Stimulated activated memory B cell treated with anti-CD40 and anti-IgM and Interleukin-4, amounts not matched to agents 10 μg/mL and 1 μg/mL and 100 μg/mL, for 72 hours (primary cell): ENCODE data around the gene FMNL3.

ENCODE experiments used
- ATAC-seq: fragments of 150-1000 bp; cut with Tn5 transposase; 2 replicates; pipeline ENCODE4 v1.10.0; 2021
- H3K27ac Mint-ChIP-seq: one replicate; pipeline ENCODE4 v1.8.0; 2022; ENCODE audit warnings: mild to moderate bottlenecking, mixed read lengths
- H3K27me3 Mint-ChIP-seq: one replicate; pipeline ENCODE4 v1.8.0; 2022; ENCODE audit warnings: mixed read lengths
- H3K36me3 Mint-ChIP-seq: one replicate; pipeline ENCODE4 v1.8.0; 2022; ENCODE audit warnings: mixed read lengths
- H3K4me1 Mint-ChIP-seq: one replicate; pipeline ENCODE4 v1.8.0; 2022; ENCODE audit warnings: mixed read lengths
- H3K4me3 Mint-ChIP-seq: one replicate; pipeline ENCODE4 v1.8.0; 2022; ENCODE audit warnings: mild to moderate bottlenecking, moderate library complexity, mixed read lengths
- H3K9me3 Mint-ChIP-seq: one replicate; pipeline ENCODE4 v1.8.0; 2022; ENCODE audit warnings: mixed read lengths

The FMNL3 gene

GRCh38 chr12:49658276-49658675 lies 48.9 kb downstream of the FMNL3 start:
- Mint-ChIP-seq H3K36me3 (peaks cover 80% of the 10 kb centered on the region), H3K27ac (no peak overlapping the region), H3K27me3 (no peaks in the 10 kb centered on the region), H3K9me3 (no peaks in the 10 kb centered on the region), H3K4me1 (peaks cover 53% of the 10 kb centered on the region), H3K4me3 (no peak overlapping the region)
- no peak for ATAC-seq

GRCh38 chr12:49655595-49656236 lies 51.5 kb downstream of the FMNL3 start:
- Mint-ChIP-seq H3K4me1 (peaks cover 28% of the 10 kb centered on the region), H3K27ac (peak overlapping the region; percentile 34), H3K27me3 (no peaks in the 10 kb centered on the region), H3K9me3 (no peaks in the 10 kb centered on the region), H3K4me3 (no peak overlapping the region), H3K36me3 (peaks cover 84% of the 10 kb centered on the region)
- ATAC-seq = no peak

GRCh38 chr12:49654715-49655114 lies 52.5 kb downstream of the FMNL3 start:
- no peak for ATAC-seq
- peaks cover 18% of the 10 kb centered on the region for H3K4me1 Mint-ChIP-seq
- no peaks in the 10 kb centered on the region for H3K9me3 Mint-ChIP-seq
- H3K4me3 Mint-ChIP-seq = no peak overlapping the region
- H3K36me3 Mint-ChIP-seq = peaks cover 86% of the 10 kb centered on the region
- H3K27ac Mint-ChIP-seq = no peak overlapping the region
- H3K27me3 Mint-ChIP-seq = no peaks in the 10 kb centered on the region

DNA sequence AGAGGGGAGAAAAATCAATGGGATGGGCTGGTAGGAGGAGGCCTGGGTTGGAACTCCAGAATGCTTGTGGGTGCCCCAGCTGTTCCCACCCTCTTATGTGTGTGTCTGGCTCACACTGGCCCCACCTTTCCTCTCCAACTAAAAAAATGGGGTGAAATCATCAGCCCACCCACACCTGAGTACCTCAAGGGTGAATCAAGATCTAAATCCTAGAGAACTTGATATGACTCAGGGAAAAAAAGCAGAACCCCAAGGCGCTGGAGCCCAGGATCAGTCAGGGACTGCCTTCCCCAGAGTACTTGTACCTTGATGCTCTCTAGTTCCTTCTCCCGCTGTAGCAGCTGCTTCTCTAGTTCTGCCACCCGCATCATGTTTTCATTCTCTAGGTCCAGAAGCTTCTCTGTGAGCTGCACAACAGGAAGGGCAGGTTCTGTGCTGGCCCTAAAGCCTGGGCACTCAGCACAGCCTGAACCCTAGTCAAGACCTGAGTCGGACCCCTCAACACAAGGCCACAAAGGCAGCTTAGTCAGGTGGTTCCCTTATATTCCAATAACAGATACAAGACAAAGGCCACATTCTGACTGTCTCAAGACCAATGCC lies 54.2 kb downstream of the FMNL3 start:
- no peak overlapping the region for H3K4me3 Mint-ChIP-seq
- H3K36me3 Mint-ChIP-seq = peaks cover 87% of the 10 kb centered on the region
- H3K27ac Mint-ChIP-seq = peak overlapping the region; percentile 58
- H3K27me3 Mint-ChIP-seq = no peaks in the 10 kb centered on the region
- H3K4me1 Mint-ChIP-seq = peaks cover 14% of the 10 kb centered on the region
- no peaks in the 10 kb centered on the region for H3K9me3 Mint-ChIP-seq
- no peak for ATAC-seq

DNA sequence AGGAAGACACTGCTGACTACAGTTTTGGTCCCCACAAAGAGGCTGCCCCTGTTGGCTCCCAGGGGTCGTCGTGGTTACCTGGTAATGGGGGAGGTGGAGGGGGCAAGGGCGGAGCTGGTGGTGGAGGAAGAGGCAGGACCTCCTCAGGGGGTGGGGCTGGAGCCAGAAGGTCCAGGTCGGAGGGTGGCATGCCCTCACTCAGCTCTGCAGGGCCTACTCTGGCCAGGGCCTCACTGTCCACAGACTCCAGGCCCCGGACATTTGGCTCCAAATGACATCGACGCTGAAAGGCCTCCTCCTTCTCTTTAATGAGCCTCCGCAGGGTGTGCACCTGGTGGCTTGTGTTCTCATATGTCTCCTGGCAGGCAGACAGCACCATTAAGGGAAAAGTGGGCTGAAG lies 55.4 kb downstream of the FMNL3 start:
- ATAC-seq = no peak
- Mint-ChIP-seq H3K9me3 (no peaks in the 10 kb centered on the region), H3K36me3 (peaks cover 87% of the 10 kb centered on the region), H3K27ac (no peak overlapping the region), H3K4me1 (peaks cover 11% of the 10 kb centered on the region), H3K4me3 (no peak overlapping the region), H3K27me3 (no peaks in the 10 kb centered on the region)

GRCh38 chr12:49649892-49650291 lies 57.3 kb downstream of the FMNL3 start:
- ATAC-seq = no peak
- Mint-ChIP-seq H3K27ac (peak overlapping the region; percentile 44), H3K9me3 (no peaks in the 10 kb centered on the region)

DNA sequence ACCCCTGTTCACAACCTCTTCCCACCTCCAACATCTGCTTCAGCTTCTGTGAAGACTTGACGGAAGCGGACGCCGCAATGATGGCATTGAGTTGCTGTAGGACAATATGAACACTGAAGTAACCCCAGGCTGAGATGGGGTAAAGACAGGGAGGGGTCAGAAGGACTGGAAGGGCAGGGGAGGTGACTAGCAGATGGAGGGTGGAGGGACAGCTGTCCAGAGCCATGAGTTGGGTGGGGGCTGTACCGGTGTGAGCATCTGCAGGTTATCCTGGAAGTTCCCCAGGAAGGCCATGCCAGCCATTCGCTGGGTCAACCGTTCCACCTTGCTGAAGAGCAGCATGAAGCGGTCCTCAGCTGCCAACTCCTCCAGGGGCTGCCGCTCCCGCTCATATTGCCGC lies 57.8 kb downstream of the FMNL3 start:
- peaks cover 82% of the 10 kb centered on the region for H3K36me3 Mint-ChIP-seq
- no peak for ATAC-seq
- H3K27ac Mint-ChIP-seq = peak overlapping the region; percentile 44
- H3K27me3 Mint-ChIP-seq = no peaks in the 10 kb centered on the region
- peaks cover 28% of the 10 kb centered on the region for H3K4me1 Mint-ChIP-seq
- H3K9me3 Mint-ChIP-seq = no peaks in the 10 kb centered on the region
- no peak overlapping the region for H3K4me3 Mint-ChIP-seq

More at GRCh38 chr12:49649892-49650291, 57.3 kb downstream of the FMNL3 start:
- Mint-ChIP-seq H3K4me1 (peaks cover 24% of the 10 kb centered on the region), H3K27me3 (no peaks in the 10 kb centered on the region), H3K36me3 (peaks cover 87% of the 10 kb centered on the region), H3K4me3 (no peak overlapping the region)

DNA sequence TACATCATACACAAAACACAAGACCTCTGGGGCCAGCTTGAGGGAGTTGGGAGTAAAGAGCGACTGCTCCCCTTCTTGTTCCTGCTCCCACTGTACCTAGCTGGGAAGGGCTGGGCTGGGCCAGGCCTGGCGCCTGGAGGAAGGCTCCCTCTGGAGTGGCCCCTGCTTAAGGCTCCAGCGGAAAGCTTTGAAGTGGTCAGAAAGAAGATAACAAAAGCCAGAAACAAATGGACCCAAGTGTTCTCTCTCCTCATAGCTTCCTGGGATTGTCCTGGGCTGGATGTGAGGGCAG lies 58.5 kb downstream of the FMNL3 start:
- Mint-ChIP-seq H3K36me3 (peaks cover 76% of the 10 kb centered on the region), H3K4me3 (no peak overlapping the region), H3K4me1 (peaks cover 30% of the 10 kb centered on the region), H3K9me3 (no peaks in the 10 kb centered on the region), H3K27me3 (no peaks in the 10 kb centered on the region), H3K27ac (peak overlapping the region; percentile 44)
- no peak for ATAC-seq

DNA sequence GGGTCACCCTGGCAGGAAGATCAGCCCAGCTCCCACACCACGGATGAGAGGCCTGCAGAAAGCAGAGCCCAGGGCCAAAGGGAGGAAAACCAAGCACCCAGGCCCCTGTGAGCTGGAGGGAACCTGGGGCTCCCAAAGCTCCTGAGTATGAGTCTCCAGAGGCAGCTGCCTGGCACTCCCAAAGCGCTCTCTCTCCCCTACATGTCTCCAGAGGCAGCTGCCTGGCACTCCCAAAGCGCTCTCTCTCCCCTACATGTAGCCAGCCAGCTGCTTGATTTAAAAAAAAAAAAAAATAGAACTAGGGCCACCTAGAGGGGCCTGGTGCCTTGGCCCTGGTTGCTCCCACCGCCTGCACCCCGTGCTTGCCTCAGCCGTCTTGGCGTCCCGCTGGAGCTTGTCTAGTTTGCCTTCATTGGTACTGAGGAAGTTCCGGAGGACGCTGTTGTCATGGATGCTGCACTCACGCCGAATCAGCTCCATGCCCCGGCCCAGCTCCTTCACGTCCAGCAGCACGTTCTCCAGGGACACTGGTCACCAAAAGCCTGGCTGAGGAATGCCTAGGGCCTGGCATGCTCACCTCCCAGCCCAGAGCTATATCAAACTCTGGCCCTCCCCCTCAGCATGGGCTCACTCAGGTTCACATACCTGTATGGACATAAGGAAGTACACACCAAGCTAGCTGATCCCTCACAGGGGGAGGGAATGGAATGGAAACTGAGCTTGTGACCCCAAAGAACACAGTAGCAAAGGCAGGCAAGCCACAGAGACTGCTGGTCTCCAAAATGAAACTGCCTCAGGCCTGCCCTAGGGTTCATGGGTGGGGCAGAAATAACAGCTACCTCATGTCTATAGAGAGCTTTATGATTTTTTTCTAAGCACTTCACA lies 59.1 kb downstream of the FMNL3 start:
- no peak overlapping the region for H3K4me3 Mint-ChIP-seq
- no peaks in the 10 kb centered on the region for H3K9me3 Mint-ChIP-seq
- peaks cover 75% of the 10 kb centered on the region for H3K36me3 Mint-ChIP-seq
- no peaks in the 10 kb centered on the region for H3K27me3 Mint-ChIP-seq
- H3K27ac Mint-ChIP-seq = peak overlapping the region; percentile 44
- ATAC-seq = no peak
- H3K4me1 Mint-ChIP-seq = peaks cover 30% of the 10 kb centered on the region

DNA sequence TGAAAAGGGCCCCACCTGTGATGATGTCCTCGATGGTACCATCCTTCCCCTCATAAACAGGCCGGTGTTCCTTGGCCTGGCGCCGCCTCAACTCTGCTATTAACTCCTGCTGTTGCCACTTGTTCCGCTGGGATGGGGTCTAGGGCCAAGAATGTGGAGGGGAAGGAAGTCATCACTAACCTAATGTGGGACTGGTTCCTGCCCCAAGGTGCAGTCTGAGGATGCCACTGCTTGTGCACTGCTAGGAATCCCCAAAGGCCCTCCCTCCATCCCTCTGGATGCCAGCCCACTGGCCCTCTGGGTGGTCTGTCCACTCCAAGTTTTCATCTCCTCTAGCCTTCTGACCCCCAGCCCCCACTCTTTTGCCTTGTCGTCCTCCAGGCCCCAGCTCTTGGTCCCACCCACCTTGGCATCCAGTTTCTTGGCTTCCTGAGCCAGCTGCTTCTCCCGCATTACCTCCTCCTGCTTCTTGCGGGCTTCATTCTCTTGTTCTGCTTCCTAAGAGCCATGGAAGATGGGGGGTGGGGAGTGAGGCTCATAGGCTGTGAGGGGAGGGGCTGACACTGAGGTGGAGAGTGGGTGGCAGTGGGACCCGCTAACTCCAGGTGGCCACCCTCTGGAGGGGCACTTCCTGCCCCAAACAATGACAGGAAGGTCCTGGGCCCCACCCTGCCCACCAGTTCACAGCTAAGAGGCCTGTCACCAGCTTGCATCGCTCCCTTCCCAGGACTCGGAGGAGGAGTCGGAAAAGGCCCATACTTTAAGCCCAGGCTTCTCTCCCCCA lies 60.1 kb downstream of the FMNL3 start:
- Mint-ChIP-seq H3K27ac (peak overlapping the region; percentile 58), H3K9me3 (no peaks in the 10 kb centered on the region), H3K36me3 (peaks cover 66% of the 10 kb centered on the region)

DNA sequence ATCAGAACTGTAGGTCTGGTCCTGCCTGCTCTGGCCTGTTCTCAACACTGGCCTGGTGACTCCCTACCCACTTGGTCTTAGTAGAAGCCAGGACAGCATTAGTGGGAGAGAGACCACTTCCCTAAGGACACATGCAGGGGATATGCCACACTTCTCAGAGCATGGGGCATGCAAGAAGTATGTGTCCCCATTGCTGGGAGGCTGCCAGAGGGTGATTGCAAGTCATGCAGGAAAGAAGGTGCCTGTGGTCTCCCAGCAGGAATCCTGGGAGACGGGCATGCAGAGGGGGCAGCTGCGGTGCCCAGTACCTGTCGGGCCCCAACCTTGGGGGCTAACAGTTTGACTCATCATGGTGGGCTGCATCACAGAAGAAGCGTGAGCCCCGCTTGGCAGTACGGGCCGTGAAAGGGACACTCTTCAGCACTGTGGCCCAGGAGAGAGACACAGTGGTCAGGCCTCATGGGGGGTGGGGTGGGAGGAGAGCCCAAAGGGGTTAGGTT lies 60.8 kb downstream of the FMNL3 start:
- Mint-ChIP-seq H3K36me3 (peaks cover 60% of the 10 kb centered on the region), H3K4me1 (peaks cover 30% of the 10 kb centered on the region), H3K9me3 (no peaks in the 10 kb centered on the region), H3K4me3 (no peak overlapping the region), H3K27ac (peak overlapping the region; percentile 58), H3K27me3 (no peaks in the 10 kb centered on the region)
- no peak for ATAC-seq

More for the DNA sequence above, 60.1 kb downstream of the FMNL3 start:
- Mint-ChIP-seq H3K4me3 (no peak overlapping the region), H3K4me1 (peaks cover 30% of the 10 kb centered on the region), H3K27me3 (no peaks in the 10 kb centered on the region)
- no peak for ATAC-seq

- Mint-ChIP-seq H3K36me3 (peaks cover 64% of the 10 kb centered on the region), H3K4me3 (no peak overlapping the region), H3K27me3 (no peaks in the 10 kb centered on the region), H3K4me1 (peaks cover 35% of the 10 kb centered on the region), H3K27ac (peak overlapping the region; percentile 58), H3K9me3 (no peaks in the 10 kb centered on the region)
- ATAC-seq = no peak
Measured at GRCh38 chr12:49645146-49646039, 61.8 kb downstream of the FMNL3 start.

GRCh38 chr12:49644620-49644994 lies 62.6 kb downstream of the FMNL3 start:
- Mint-ChIP-seq H3K9me3 (no peaks in the 10 kb centered on the region), H3K27me3 (no peaks in the 10 kb centered on the region), H3K4me3 (no peak overlapping the region), H3K27ac (peak overlapping the region; percentile 58), H3K4me1 (peaks cover 40% of the 10 kb centered on the region), H3K36me3 (peaks cover 61% of the 10 kb centered on the region)
- peak; percentile 90 for ATAC-seq

DNA sequence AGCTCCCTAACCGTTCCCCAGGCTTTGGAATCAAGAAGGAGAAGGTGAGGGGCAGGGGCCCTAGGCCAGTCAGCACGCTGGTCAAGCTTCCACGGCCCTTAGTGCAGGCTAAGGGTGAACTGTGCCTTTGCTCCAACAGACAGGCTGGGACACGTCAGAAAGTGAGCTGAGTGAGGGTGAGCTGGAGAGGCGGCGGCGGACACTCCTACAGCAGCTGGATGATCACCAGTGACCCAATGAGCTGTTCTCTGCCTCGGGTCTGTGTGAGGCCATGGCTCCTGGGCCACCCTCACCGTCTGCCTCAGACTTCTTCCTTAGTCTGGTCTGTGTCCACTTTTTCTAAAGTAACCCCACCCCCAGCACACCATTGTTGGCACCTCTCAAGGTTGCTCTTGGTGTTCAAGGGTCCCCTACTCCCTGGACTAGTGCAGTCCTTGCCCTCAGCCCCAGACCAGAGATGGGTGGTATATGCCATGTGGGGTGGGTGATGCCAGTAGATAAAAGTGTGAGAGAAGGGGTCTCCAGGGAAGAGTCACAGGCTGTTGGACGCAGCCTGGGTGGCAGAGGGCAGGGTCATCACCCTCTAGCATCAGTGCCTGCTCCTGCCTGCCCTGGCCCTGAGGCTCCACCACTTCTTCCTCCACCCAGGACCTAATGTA lies 63.1 kb downstream of the FMNL3 start:
- Mint-ChIP-seq H3K27me3 (no peaks in the 10 kb centered on the region), H3K27ac (peak overlapping the region; percentile 58), H3K36me3 (peaks cover 57% of the 10 kb centered on the region), H3K9me3 (no peaks in the 10 kb centered on the region), H3K4me3 (no peak overlapping the region), H3K4me1 (peaks cover 40% of the 10 kb centered on the region)
- ATAC-seq = peak; percentile 2
